ENCODE measurements around the gene ENTPD6.

Gene ENTPD6

DNA sequence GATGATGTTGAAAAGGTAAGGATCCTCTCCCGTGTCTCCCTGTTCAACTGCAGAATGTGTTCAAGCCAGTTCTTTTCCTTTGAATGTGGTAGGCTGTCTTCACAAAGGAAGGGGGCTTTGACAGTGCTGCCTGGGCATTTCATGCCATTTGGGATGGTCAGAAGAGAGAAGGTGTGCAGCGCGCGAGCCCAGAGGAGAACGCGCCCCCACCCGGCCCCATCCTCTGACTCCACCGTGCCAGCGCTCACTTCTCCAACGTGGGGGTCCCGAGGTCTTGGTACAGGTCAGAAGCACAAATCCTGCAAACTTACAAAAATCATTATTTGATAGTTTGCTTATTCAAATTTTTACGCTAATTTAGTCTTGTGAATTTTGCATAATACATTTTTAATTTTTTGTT is 14.4 kb downstream of the ENTPD6 start:
- DNase-seq: no peak

DNA sequence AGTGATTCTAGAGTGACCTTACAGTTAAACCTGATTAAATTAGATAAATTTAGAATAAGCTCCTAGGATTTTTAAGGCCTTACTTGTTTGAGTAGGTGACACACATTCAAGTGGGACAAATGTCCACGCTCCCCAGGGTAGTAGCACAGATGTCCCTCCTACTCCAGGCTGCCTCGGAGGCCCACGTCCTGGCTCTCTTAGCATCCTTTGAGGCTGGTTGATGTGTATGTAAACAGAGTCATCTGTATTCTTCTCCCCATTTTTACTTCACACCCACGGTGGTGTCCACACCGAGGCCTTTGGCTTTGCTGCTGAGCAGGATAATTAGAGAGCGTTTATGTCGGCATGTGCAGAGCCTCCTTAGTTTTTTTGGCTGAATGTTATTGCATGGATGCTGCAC is 15.8 kb downstream of the ENTPD6 start:
- DNase-seq: no peak

DNA sequence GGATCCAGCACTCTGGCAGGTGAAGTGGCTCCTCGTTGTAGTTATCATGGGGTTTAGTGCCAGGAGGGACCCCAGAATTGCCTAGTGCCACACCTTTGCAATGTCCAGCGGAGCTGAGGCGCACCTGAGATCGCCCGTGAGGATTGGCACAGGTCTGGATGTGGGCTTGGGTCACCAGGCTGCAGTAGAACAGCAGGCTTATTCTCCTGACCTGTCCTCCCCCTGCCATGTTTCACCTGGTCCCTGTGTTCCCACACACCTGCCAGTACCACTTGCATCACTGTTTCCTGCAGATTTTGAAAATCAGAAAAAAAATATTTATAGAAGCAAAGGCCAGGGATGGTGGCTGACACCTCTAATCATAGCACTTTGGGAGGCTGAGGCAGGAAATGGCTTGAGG is 16.7 kb downstream of the ENTPD6 start:
- no peak for DNase-seq

DNA sequence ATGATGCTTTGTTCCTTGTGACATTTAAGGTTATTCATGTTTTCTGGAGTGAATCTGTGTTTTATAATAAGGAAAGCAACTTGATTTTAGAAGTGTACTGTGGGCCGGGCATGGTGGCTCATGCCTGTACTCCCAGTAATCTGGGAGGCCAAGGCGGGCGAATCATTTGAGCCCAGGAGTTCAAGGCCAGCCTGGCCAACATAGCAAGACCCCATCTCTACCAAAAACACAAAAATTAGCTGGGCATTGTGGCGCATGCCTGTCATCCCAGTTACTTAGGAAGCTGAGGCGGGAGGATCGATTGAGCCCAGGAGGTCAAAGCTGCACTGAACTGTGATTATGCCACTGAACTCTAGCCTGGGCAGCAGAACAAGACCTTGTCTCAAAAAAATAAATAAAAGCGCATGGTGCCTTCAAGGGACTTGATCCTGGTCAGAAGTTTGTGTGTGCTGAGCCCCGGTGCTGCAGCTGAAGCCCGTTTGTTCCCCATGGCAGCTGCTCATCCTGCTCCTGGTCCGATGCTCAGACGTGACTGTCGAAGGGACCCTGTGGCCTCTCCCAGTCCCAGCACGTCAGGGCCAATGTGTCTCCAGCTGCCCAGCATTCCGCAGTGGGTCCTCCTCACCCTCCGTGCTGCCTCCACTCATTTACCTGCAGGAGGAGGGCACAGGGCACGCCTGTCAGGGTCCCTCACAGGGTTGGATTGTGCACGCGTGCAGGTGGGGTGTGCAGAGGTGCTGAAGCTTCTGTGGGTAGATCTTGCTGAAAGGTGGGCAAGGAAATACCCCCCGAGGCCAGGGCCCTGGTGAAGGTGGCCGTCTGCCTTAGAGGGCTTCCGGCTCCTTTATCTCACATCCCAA is 18.3 kb downstream of the ENTPD6 start:
- no peak for DNase-seq

DNA sequence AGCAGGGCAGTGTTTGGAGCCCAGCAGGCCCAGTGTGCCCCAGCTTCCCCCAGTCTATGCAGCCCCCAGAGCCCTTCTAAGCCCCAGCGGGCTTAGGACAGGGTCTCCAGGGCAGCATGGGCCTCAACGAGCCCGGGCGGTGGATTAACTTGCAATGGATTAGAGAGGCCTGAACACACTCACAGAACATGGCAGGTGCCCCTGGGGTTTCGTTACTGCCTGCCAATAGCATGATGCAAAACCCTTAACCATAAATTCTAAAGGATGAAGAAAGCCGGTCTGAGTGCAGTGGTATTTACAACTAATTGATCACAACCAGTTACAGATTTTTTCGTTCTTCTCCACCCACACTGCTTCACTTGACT is 18.9 kb downstream of the ENTPD6 start:
- DNase-seq: no peak

DNA sequence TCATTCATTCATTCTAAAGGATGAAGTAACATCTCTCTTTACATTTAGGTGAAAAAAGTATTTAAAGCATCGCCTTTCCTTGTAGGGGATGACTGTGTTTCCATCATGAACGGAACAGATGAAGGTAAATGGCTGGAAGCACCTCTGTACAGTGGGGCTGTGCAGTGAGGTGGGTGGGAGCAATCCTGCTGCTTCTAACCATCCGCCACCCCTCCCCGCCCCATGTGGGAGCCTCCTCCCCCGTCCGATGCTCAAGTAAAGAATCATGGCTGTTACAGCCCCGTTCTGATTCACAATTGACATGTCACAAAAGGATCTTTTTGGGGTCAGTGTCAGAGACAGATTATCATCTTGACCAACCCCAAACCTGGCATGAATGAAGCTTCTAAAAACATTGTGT is 19.3 kb downstream of the ENTPD6 start:
- no peak for DNase-seq

DNA sequence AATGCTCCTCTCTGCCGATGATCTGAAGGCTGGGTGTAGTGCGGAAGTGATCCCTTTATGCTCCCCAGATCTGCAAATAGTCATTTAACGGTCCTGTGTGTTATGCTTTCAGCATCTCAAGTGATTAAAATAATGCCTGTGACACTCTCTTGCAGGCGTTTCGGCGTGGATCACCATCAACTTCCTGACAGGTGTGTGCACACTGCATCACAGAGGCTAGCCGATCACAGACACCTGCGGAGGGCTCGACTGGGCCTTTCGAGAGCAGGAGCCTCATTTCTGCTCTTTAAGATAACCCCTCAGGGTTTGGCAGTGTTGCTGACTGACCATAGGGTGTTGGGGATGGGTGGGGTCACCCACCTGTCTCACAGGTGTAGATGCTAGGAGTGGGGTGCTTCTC is 20.0 kb downstream of the ENTPD6 start:
- DNase-seq: no peak

DNA sequence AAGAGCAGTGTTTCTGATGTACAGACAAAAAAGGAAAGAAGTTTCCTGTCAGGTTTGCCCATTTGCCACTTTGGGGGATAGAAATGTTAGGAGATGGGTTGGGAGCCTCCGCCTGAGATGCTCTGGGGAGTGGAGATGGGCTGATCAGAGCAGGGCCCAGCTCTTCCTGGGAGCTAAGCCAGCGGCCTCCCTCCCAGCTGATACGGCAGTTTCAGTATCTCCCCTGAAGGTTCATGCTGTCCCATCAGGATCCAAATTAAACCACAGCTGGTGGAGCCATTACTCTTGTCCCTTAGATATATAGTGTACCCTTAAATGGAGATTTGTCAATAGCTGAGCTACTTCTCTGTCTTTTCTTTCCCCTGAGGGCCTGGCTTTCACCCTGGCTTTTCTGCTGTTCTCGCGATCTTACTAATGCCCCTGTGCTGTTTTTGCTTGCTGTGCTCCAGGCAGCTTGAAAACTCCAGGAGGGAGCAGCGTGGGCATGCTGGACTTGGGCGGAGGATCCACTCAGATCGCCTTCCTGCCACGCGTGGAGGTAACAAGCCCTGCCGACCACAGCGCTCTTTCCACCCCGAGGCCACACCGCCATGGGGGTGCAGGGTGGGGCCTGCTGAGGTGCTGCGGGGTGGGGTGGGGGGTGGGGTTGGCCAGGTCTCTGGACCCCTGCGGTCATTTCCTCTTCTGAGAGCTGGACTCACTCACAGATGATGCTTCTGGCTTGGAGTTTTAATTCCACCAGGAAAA is 20.9 kb downstream of the ENTPD6 start:
- DNase-seq: no peak

DNA sequence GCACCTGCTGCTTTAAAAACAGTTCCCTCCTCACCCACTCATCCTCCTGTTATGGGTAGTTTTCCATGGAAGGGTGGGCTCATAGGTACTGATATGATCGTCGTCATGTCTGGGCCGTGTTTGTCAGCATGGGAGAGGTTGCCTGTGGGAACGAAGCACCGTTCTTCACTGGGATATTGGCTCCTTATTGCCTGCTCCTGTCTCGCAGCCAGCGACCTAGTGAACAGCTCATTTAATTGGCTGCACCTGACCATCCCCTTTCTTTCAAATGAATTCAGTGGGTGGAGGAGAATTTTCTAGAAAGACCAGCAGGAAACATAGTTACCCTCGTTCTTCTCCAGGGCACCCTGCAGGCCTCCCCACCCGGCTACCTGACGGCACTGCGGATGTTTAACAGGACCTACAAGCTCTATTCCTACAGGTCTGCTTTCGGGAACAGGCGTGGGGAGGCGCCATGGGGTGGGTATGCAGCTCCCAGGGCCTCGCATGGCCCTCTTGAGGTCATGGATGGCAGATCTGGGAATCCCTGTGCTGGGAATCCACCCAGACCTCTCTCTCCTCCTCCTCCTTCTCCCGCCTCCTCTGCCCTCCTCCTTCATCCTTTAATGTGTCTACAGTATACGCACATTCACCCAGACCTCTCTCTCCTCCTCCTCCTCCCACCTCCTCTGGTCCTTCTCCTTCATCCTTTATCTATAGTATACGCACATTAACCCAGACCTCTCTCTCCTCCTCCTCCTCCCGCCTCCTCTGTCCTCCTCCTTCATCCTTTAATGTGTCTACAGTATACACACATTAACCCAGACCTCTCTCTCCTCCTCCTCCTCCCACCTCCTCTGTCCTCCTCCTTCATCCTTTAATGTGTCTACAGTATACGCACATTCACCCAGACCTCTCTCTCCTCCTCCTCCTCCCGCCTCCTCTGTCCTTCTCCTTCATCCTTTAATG is 21.9 kb downstream of the ENTPD6 start:
- DNase-seq: no peak

DNA sequence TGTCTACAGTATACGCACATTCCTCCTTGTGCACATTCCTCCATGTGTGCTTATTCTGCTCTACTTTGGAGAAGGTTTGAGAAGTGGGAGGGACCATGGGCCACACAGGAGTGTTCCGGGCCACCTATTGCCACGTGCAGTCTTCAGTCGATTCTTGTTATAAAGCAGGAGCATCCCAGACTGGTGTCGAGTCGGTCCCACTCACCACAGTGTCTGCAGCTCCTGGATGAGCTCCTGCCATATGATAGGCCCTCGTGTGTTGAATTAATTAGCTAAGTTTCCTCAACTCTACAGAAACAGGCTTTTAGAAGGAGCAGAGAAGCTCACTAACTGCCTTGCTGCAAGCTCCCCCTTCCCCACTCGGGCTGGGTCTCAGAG is 22.6 kb downstream of the ENTPD6 start:
- DNase-seq: no peak

DNA sequence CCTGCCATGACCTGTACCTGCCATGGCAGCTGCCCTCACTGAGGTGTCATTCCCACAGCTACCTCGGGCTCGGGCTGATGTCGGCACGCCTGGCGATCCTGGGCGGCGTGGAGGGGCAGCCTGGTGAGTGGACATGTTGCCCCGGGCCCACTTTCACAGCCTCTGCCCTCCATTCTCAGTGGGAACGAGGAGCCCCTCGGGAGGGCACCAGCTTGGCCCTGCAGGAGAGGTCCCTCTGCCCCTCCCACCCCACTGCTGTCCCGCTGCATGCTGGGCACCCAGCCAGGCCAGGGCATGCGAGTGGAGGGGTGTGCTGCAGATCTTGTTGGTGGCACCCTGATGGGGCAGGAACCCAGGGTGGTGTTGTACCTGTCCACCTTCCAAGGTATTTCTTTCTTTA is 23.0 kb downstream of the ENTPD6 start:
- no peak for DNase-seq

DNA sequence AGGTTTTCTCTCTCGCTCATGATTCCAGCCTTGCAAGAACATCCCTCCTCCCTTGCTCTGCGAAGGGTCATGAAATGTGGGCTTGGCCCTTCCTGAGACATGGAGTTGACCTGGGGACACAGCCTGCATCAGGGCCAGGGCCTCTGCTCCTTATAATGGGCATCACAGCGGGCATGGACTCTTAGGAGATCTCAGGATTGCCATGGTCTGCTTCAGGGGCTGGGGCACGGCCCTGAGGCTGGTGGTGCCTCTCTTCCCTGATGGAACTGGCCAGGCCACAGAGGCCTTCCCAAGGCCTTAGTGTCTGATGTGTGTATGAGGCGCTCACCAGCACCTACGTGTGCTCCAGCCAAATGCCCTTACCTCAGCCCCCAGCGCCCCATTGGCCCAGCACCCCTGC is 23.9 kb downstream of the ENTPD6 start:
- no peak for DNase-seq

DNA sequence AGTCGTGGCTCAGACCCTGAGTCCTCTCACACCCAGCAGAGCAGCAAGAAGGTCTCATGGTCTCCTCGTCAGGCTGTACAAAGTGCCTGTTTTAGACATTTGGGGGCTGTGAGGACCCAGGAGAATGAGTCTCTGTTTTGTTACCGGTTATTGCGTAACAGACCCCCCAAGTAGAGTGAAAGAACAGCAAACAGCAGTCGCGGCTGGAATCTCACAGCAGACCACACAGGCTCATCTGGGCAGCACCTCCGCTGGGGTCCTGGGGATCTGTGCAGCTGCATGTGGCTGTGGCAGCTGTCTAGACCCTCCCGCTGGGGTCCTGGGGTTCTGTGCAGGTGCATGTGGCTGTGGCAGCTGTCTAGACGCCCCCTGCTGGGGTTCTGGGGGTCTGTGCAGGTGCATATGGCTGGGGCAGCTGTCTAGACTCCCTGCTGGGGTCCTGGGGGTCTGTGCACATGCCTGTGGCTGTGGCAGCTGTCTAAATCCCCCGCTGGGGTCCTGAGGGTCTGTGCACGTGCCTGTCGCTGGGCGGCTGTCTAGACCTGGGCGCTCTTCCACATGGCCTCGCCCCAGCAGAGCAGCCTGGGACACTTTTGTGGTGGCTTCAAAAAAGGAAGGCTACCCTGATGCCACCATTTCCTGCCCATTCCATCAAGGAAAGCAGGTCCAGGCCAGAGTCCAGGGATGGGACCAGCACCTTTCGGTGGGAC is 24.7 kb downstream of the ENTPD6 start:
- DNase-seq: no peak

DNA sequence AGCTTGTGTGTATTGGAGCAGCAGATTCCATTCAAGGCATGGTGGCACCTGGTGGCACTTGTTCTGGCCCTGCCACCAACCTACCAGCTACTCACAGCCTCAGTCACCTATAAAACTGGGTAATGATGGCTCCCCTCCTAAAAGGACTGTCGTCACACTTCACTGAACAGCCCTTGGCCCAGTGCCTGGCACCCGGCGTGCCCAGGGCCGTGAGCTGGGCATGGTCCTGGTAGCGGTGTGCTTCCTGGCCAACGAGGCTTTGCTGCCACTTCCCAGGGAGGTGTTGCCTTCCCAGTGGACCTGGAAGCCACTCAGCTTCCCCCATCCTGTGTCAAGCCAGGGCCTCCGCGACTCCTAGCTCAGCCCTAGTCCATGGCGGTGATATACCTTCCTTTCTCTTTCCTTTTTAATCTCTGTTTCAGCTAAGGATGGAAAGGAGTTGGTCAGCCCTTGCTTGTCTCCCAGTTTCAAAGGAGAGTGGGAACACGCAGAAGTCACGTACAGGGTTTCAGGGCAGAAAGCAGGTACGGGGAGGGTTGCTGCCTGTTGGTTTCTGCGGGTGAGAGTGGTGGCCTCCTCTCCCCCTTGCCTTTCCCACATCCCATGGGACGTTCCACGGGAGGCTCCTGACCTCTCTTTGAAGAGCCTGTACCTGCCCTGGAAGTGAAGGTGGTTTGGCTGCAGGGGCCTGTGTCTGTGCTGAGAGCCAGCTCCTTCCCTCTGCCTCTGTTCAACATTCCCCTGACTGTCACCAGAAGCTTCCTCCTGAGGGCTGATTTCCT is 25.5 kb downstream of the ENTPD6 start:
- DNase-seq: no peak

DNA sequence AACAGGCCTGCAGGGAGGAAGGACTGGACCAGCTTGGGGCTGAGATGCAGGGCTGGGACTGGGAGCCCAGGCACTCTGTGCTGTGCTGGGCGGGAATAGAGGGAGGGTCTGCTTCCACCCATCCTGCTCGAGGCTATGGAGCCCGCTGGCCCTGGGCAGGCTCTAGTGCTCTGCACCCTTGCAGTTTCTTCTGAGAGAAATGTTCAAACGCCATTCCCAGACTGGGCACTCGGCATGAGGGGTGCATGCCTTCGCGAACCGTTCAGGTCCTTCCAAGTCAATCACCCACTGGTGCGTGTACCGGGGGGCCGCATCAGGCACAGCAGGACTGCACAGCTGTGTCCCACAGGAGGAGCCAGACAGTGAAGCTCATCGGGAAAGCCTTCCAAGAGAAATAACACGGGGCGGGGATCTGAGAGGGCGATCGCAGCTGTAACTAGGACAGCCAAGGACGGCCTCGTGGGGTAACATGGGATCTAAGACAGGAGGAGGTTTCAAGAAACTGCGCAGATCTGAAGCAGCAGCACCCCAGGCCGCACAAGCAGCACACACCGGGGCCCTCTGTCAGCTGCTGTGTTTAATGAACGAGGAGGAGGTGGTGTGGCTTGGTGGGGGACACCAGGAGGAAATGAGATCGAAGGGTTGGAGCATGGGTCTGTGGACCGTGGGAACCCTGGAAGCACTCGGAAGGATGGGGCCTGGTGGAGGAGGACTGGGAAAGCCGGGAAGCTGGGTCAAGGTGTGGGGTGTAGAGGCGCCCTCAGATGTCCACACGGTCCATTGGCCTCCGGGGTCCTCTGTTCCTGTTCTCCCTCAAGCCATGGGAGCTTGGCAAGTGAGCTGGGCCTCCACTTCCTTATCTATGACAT is 26.3 kb downstream of the ENTPD6 start:
- no peak for DNase-seq

DNA sequence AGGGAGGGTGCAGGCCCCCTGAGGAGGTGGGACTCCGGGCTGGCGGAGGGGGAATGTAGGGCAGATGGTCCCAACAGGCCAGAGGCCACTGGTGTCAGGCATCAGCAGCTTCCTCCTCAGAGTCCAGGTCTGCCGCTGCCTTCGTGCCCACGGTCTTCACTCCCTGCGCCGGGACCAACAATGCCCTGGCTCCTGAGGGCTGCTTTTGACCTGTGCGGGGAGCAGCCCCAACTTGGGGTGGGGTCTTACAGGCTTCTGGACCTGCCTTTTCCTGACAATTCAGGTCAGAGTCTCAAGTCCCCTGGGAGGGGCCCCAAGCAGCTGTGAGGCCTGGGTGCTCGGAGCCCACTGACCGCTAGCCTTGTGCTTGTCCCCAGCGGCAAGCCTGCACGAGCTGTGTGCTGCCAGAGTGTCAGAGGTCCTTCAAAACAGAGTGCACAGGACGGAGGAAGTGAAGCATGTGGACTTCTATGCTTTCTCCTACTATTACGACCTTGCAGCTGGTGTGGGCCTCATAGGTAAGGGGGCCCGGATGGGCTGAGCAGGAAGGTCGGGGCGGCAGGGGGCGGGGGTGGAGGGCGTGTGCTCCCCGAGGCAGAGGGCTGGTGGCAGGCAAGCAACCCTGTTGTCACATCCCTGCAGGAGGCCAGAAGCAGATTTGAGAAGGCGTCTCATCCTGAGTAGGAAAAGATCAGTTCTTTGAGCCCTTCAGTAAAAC is 27.1 kb downstream of the ENTPD6 start:
- DNase-seq: no peak

DNA sequence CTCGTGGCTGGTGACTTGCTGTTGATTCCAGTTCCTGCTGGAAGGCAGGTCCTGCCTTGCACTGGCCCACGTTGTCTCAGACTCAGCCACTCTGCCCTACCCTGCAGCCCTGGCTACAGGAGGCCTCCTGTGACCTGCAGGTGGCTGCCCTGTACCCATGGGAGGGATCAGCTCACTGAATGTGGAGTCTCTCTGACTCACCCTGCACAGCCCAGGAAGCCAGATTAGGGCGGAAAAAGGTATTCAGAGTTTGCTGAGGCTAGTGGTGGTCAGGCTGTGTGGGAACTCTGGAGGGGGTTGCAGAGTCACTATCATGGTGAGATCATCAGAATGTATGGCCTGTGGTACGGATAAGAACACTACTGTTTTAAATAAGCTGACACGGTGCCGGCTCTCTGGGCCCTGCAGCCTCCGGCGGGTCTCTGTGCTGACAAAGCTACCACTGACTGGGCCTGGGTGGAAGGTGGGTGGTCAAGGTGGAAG is 27.7 kb downstream of the ENTPD6 start:
- no peak for DNase-seq

DNA sequence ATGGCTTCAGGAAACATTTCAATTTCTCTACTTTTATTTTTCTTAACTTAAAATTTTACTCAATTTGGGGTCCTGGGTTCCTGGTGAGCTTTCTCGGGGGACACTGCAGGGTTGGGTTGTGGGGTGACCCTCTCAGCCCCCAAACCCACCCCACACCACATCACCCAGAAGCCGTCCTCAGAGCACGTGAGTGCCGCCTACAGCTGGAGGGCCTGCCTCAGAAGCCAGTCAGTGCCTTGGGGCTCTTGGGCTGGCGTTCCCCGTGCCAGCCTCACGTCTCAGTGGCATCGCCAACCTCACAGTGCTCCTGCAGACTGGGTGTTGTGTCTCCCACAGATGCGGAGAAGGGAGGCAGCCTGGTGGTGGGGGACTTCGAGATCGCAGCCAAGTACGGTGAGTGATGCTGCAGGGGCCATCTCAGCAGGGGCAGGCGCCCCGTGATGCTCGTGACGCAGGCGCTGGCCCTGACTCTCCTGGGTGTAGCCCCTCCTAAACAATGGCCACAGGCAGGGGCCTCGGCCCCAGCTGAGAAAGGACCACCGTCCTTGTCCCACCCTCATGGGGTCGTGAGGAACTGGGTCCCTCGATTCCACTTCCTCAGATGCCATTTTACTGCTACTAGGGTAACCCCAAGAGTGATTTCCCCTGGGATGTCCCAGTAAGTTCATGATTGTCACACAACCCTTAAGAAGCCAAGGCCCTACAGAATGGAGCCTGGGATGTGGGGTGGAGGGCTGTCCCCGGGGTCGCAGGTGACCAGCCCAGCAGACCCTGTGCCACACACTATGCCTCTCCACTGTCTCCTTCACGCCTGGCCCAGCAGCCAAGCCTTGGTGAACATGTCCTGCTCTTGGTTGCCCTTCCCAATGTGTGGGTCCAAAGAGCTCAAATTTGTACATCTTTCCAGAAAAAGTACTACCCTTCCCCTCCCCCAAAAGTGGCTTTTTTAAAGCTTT is 28.5 kb downstream of the ENTPD6 start:
- DNase-seq: no peak

DNA sequence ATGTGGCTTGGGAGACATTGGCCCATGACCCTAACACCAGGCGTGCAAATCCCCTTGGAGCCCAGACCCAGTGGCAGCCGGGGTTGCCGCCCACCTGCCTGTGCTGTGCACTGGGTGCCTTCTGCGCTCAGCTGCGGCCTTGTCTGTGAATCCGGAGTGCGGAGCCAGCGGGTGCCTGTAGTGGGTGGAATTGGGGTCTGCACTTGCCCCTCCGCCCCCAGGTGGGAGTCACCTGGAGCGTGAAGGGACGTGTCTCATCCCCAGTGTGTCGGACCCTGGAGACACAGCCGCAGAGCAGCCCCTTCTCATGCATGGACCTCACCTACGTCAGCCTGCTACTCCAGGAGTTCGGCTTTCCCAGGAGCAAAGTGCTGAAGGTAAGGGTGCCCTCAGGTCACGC is 29.4 kb downstream of the ENTPD6 start:
- DNase-seq: no peak

Data from NCI-H2081 treated with DMSO at 0.1 percent for 48 hours (cell line).